ENCODE results near the gene EXD3.

EXD3 gene

GRCh38 chr9:137395666-137396010 lies 27.3 kb downstream of the EXD3 start:
- no peak for DNase-seq (ENCODE audit: low read depth)
- no peak for TF ChIP-seq CTCF (conservative IDR thresholded peaks at IDR 0.05; ENCODE audit: low read depth, low read length)
- no peak overlapping the region for H3K4me3 ChIP-seq (ENCODE audit: low read length)

DNA sequence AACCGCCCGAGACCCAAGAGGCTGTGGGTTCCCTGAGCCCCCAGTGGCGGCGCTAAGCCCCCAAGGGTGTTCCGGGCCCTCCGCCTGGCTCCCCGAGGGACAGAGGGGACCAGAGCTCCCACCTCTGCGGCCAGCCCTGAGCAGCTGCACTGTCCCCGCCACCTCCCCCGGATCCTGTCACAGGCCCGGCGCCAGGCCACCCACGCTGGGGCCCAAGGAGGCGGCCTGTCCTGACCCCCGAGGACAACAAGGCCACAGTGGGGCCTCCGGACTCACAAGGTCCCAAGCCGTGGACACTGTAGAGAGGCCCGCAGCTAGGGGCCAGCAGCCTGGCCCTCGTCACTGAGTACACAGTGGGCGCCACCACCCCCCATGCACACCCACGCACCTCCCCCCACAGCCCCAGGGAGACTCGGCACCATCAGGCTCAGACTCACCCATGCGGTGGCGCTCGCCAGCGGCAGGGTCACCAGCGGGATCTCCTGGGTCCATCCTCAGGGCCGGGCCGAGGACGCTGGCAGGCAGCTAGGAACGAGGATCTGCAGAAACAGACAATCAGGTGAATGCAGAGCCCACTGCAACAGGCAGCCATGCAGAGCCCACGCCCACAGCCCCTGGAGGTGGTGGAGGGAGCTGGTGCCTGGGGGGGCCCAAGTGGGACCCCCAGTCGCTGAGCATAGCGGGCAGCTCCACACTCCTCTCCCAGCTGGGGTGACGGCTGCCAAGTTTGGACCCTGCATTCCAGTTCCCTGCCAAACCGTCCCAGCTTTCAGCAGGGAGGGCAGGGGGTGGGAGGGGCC lies 27.9 kb downstream of the EXD3 start:
- DNase-seq (ENCODE audit: low read depth): no peak
- no peak for TF ChIP-seq CTCF (conservative IDR thresholded peaks at IDR 0.05; ENCODE audit: low read depth, low read length)
- no peak overlapping the region for H3K4me3 ChIP-seq (ENCODE audit: low read length)

DNA sequence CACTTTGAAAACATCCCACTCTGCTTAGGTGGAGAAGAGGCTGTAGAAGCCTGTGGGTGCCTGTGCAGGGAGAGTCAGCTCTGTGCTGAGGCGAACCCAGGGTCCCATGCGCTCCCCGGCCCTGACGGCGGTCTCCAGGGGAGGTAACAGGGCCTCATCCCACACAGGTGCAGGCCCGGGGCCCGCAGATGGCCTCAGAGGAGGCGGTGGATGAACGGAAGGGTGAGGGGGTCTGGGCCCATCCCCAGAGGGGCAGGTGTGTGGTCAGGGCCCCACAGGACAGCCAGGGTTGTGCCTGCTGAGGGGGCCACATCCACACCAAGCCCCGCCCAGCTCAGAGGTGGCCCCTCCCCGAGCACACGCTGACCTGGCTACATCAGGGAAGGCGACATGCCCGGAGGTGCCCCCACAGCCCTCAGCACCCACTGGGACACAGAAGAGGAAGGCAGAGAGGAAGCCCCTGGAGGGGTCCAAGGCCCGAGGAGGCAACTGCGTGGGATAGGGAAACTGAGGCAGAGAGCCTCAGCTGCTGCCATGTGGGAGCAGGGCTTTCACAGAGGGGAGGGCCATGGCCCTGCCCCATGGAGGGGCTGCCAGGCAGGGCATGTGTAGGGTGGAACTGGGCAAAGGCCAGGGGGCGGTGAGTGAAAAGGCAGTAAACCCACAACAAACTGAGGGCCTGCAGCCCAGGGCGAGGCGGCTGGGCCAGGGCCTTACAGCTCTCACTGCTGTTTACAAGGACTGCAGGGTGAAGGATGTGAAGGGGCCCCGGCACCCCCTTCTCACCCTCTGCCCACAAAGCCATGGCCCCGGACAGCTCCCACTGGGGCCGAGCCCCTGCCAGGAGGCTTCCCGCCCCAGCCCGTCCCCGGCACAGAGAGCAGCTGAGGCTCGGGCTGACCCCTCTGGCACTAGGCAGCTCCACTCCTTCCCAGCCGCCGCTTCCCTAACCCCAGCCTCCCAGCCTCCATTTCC lies 29.5 kb downstream of the EXD3 start:
- H3K4me3 ChIP-seq (ENCODE audit: low read length): no peak overlapping the region
- DNase-seq (ENCODE audit: low read depth): no peak
- no peak for TF ChIP-seq CTCF (conservative IDR thresholded peaks at IDR 0.05; ENCODE audit: low read depth, low read length)

DNA sequence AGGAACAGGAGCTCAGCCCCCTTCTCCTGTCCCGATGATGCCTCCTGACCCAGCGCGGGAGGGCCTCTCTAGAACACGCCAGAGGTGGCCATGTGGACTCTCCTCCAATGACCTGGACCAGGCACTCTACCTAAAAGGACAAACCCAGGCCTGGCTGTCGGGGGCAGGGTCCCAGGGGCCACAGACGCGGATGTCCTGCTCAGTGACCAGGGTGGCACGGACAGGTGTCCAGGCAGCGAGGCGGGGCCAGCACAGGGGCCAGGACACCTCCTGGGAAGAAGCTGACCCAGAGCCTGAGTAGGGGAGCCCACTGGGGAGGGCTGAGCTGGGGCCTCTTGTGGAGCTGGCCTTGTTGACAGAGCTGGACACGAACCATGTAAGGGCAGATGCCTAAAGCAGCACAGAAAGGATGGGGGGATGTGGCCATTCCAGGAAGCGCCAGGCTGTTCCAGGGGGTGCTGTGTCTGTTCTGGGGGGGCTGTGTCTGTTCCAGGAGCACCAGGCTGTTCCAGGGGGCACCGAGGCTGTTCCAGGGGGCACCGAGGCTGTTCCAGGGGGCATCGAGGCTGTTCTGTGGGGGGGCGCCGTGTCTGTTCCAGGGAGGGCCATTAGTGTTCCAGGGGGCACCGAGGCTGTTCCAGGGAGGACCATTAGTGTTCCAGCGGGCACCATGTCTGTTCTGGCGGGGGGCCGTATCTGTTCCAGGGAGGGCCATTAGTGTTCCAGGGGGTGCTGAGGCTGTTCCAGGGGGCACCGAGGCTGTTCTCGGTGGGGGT lies 30.5 kb downstream of the EXD3 start:
- H3K4me3 ChIP-seq (ENCODE audit: low read length): no peak overlapping the region
- TF ChIP-seq CTCF (conservative IDR thresholded peaks at IDR 0.05; ENCODE audit: low read depth, low read length): no peak
- no peak for DNase-seq (ENCODE audit: low read depth)

DNA sequence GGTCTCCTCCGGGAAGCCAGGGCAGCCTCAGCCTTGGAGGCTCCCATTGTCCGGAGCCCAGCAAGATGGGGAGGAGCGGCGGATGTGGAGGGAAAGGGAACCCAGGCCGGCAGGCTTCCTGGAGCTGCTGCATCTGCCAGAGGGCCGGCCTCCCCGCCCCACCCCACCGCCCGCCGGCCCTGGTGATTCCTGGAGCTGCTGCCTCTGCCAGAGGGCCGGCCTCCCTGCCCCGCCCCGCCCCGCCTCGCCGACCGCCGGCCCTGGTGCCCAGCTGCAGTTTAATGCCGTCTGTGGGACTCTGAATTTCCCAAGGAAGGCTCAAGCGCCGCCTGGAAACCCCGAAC lies 31.6 kb downstream of the EXD3 start:
- TF ChIP-seq CTCF (conservative IDR thresholded peaks at IDR 0.05; ENCODE audit: low read depth, low read length): no peak
- H3K4me3 ChIP-seq (ENCODE audit: low read length): no peak overlapping the region
- no peak for DNase-seq (ENCODE audit: low read depth)

- no peak for DNase-seq (ENCODE audit: low read depth)
- H3K4me3 ChIP-seq (ENCODE audit: low read length): no peak overlapping the region
- no peak for TF ChIP-seq CTCF (conservative IDR thresholded peaks at IDR 0.05; ENCODE audit: low read depth, low read length)
Observed at GRCh38 chr9:137390553-137391410, 32.2 kb downstream of the EXD3 start.
